Measurements from ENCODE around the gene CD99L2.

Gene CD99L2

GRCh38 chrX:150779385-150779784 is 119.1 kb downstream of the CD99L2 start:
- no peak for DNase-seq (ENCODE audit: low spot score)
- TF ChIP-seq, protein P1, sequence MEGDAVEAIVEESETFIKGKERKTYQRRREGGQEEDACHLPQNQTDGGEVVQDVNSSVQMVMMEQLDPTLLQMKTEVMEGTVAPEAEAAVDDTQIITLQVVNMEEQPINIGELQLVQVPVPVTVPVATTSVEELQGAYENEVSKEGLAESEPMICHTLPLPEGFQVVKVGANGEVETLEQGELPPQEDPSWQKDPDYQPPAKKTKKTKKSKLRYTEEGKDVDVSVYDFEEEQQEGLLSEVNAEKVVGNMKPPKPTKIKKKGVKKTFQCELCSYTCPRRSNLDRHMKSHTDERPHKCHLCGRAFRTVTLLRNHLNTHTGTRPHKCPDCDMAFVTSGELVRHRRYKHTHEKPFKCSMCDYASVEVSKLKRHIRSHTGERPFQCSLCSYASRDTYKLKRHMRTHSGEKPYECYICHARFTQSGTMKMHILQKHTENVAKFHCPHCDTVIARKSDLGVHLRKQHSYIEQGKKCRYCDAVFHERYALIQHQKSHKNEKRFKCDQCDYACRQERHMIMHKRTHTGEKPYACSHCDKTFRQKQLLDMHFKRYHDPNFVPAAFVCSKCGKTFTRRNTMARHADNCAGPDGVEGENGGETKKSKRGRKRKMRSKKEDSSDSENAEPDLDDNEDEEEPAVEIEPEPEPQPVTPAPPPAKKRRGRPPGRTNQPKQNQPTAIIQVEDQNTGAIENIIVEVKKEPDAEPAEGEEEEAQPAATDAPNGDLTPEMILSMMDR (conservative IDR thresholded peaks at IDR 0.05; ENCODE audit: low read depth), result no peak
- H3K27ac ChIP-seq, result no peak overlapping the region
- ChIA-PET POLR2A (ENCODE audit: low non-redundant PET) (no interaction called here), CTCF (interaction anchor here (0.5 kb wide), 1 partner anchor 184 kb away, joined by 4 read pairs; no protein-coding TSS in a partner anchor)

DNA sequence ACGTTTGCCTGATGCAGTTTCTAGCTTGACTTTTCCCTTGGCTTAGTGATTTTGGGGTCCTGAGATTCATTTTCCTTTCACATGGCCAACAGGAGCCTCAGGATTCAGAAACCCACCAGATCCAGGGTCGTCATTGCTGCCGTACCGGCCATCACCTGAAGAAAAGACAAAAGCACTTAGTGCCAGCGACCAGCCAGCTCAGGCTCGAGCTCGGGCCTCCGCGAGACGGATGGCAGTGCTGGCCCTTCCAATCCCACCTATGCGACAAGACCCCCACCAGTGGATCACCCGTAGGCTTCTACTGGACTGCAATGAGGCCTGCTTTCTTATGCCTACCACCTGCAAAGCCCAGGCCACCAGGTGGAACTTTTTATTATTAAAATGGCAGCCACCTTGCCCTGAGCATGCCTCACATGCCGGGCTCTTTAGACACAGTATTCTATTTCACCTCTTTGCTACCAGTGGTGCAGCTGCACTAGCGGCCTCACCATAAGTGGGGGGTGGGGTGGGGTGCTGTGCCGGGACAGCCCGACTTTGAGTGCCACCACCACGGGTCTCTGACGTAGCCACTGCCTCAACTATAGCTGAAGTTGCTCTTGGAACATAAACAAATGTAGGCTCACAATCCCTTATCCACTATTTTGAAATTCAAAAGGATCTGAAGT is 121.0 kb downstream of the CD99L2 start:
- ChIA-PET POLR2A (ENCODE audit: low non-redundant PET) (no interaction called here), CTCF (no interaction called here)

DNA sequence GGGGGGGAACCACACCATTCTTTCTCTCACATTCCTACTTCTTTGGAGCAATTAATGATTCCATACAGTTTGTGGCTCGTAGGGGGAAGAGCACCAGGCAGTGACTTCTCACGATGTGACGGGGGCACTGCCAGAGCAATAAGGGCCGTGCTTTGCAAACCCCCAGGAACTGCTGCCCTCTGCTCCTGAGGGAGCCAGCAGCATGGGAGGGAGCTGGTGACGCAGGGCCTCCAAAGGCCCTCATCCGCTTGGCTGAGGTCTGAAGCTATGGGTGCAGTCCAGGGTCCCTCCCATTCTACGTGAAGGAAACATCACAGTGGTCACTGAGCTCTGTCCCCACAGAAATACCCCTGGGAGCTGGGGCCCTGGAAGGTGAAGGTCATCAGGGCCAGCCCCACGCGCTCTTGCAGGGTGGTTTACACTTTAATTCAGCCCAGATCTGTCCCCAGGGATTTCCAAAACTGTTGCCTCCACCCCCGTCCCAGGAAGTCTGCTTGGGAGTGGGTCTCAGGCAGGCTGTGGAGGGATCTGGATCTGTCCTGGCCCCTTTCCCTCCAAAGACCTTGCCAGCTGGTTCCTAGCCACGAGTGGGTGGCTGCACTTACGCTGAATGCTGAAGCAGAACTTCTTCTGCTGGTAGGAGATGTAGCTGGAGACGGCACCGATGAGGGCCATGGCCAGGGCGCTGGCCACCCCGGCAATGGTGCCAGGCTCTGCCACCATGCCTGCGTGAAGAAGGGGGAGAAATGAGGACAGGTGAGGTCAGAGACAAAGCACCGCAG is 122.7 kb downstream of the CD99L2 start:
- H3K27ac ChIP-seq, result no peak overlapping the region
- CTCF ChIA-PET, result no interaction called here
- no peak for DNase-seq (ENCODE audit: low spot score)
- TF ChIP-seq, protein P1 (conservative IDR thresholded peaks at IDR 0.05; ENCODE audit: low read depth), result no peak
- POLR2A ChIA-PET (ENCODE audit: low non-redundant PET), result no interaction called here

More for the DNA sequence above, 121.0 kb downstream of the CD99L2 start:
- TF ChIP-seq, protein P1 (conservative IDR thresholded peaks at IDR 0.05; ENCODE audit: low read depth), result no peak
- no peak for DNase-seq (ENCODE audit: low spot score)
- no peak overlapping the region for H3K27ac ChIP-seq

DNA sequence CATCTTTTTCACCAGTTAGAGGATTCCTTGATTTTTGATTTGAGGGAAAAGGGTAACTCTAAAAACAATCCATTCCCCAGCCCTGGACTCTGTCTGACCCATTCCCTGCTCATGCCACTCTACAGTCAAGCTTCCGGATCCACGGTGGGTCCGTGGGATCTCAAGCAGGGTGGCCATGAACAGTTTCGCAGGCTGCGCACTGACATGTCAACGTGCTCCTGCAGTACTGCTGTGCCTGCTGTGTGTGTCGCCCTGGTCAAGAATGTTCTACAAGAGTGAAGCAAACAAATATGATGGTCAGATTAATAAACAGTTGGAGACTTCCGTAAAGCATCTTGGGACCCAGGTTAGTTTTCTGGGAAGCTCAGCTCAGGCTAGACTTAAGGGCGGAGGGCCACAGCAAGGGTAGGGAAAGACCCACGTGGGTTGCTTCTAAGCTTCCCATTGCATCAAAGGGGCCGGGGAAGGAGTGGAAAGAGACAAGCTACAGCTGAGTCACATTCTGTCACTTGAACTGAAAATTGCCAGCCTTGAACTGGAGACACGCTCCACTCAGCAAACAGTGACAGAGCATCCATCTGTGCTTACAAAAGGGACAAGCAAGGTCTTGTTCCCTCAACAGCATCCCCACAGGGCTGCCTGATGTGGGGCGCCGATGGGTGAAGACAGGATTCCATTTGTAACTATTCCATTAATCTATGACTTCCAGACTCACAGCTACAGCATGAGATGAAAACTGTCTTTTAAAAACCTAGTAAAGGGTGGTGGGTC is 123.5 kb downstream of the CD99L2 start:
- no peak for DNase-seq (ENCODE audit: low spot score)
- no peak overlapping the region for H3K27ac ChIP-seq
- ChIA-PET CTCF (no interaction called here), POLR2A (ENCODE audit: low non-redundant PET) (no interaction called here)
- TF ChIP-seq, protein P1 (conservative IDR thresholded peaks at IDR 0.05; ENCODE audit: low read depth), result no peak

- no peak overlapping the region for H3K27ac ChIP-seq
- DNase-seq (ENCODE audit: low spot score), result no peak
- ChIA-PET POLR2A (ENCODE audit: low non-redundant PET) (no interaction called here), CTCF (interaction anchor here (3.3 kb wide), 1 partner anchor 309 kb away, joined by 49 read pairs; no protein-coding TSS in a partner anchor)
- TF ChIP-seq, protein P1 (conservative IDR thresholded peaks at IDR 0.05; ENCODE audit: low read depth), result no peak
These were observed 124.8 kb downstream of the CD99L2 start for GRCh38 chrX:150773634-150774033.

GRCh38 chrX:150773117-150773516 is 125.4 kb downstream of the CD99L2 start:
- DNase-seq (ENCODE audit: low spot score), result no peak
- no peak overlapping the region for H3K27ac ChIP-seq
- ChIA-PET POLR2A (ENCODE audit: low non-redundant PET) (no interaction called here), CTCF (interaction anchor here (1.0 to 3.3 kb wide), 2 partner anchors 269 to 310 kb away, joined by 3 to 49 read pairs; no protein-coding TSS in a partner anchor)
- TF ChIP-seq, protein P1 (conservative IDR thresholded peaks at IDR 0.05; ENCODE audit: low read depth), result no peak

All from RWPE1 (cell line).